GM12872 (cell line): ENCODE data around the gene TNS1.

ENCODE experiments used
- TF ChIP-seq, protein P1 (sequence below): IDR thresholded peaks from 3 replicates; pipeline ENCODE4 v1.5.1; 2011; ENCODE audit warnings: low read depth, mild to moderate bottlenecking, low read length, moderate library complexity; ENCODE audit not compliant: insufficient read depth

Gene TNS1

DNA sequence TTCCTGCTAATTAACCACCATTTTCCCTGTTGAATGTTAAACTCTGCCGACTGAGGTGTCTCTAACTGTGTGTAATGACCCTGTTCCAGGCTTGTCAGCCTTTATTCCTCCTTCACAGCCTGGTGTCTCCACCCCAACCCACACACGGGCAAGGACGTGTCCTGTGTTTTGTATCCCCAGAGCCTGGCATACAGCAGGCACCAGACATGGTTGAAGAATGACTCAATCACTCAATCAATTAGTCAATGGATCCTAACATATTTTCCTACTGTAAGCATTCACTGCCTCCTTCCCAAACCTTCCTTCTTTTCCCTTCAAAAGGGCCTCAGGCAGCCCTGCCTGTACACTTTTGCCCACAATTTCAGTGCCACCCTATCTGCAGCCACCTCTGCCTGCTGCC lies 2.7 kb upstream of the TNS1 start:
- TF ChIP-seq, protein P1, sequence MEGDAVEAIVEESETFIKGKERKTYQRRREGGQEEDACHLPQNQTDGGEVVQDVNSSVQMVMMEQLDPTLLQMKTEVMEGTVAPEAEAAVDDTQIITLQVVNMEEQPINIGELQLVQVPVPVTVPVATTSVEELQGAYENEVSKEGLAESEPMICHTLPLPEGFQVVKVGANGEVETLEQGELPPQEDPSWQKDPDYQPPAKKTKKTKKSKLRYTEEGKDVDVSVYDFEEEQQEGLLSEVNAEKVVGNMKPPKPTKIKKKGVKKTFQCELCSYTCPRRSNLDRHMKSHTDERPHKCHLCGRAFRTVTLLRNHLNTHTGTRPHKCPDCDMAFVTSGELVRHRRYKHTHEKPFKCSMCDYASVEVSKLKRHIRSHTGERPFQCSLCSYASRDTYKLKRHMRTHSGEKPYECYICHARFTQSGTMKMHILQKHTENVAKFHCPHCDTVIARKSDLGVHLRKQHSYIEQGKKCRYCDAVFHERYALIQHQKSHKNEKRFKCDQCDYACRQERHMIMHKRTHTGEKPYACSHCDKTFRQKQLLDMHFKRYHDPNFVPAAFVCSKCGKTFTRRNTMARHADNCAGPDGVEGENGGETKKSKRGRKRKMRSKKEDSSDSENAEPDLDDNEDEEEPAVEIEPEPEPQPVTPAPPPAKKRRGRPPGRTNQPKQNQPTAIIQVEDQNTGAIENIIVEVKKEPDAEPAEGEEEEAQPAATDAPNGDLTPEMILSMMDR, result no peak

DNA sequence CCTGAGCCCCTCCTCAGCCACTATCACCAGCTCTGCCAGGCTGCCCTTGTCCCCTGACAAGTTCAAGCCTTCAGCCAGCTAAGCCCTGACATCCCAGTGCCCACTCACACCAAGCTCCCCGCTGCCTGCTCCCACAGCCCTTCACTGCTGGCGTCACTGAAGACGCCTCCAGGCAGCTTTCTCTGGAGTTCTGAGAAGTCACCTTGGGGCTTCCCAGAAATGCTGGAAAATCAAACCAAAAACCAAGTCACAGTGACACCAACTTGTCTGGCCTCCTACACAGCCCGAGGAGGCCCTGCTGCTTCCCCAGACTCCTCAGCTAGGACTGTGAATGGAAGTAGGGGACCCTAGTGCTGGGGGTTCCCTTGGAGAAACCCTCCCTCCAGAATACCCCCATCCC lies 2.2 kb upstream of the TNS1 start:
- TF ChIP-seq, protein P1, result no peak

DNA sequence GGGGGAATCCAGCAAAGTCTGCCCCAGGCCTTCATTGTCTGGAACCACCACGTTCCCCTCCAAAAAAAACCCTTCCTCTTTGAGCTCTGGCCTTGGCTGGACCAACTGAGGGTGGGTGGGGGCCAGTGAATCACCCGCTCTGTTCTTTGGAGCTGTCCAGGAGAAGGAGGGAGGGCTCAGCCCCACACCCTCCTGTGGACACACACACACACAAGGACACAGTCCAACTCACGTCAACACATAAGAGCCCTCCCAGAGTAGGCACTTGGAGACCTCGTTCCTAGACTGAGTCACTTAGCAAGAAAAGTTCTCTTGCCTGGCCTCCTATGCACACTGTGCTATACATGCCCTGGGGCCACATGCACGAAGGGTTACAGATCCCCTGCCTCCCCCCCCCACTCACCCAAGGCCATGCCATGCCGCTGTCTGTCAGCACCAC lies 1.2 kb upstream of the TNS1 start:
- TF ChIP-seq, protein P1, result no peak

DNA sequence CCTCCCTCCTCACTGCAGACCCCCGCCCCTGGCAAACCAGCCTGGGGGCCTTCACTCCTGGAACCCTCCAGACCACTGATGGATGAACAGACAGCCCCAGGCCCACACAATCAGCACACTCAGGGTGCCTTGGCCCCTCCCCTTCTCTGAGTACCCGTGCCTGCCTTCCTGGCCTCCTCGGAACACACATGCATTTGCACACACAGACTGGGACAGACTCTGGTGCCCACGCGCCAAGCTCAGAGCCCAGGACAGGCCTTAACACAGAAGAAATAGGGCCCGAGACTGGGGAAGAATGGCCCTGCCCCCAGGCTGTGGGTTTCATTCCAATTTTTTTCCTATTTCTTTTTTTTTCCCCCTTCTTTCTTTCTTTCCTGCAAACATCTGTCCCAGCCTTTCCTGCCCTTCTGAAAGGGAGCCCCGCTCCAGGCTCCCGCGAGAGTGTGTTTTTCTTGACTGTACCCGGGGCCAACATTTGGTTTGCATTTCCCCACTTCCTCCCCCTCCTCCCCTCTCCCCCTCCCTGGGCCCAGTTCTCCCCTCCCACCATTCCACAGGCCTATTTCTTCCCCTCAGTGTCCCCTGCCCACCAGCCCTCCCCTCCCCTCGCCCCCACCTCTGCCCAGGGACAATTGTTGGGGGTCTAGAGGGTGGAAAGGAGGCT lies 618 bp upstream of the TNS1 start:
- TF ChIP-seq, protein P1, result no peak

DNA sequence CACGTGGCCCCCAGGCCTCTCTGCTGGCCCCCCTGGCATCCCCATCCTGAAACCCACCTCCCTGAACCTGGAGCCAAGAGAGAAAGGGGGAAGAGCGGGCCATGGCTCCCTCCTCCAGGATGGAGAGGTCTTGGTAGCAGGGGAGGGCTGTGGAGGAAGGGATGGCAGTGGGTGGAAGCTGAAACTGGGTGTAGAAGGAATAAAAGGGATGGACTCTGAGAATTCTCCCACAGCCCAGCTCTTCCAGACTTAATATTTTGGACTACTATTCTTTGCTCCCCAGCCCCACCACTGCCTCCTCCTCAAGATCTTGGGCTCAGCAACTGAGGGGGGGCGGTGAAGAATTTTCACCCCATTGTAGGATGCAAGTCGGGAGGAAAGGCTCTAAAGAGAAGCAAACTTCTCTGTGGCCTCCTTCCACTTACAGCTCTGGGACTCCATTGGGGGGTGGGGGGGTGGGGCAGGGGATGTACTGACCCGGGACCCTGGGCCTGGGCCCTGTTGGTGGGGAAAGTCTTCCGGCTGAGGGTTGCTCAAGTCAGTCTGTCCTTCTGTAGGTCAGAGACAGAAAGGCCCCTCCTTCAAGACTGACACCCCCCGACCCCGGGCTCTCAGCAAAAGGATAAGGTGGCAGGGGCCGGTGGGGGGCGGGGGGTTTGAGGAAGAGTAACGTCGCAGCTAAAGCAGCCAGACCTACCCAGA lies 501 bp downstream of the TNS1 start:
- TF ChIP-seq, protein P1, result no peak

DNA sequence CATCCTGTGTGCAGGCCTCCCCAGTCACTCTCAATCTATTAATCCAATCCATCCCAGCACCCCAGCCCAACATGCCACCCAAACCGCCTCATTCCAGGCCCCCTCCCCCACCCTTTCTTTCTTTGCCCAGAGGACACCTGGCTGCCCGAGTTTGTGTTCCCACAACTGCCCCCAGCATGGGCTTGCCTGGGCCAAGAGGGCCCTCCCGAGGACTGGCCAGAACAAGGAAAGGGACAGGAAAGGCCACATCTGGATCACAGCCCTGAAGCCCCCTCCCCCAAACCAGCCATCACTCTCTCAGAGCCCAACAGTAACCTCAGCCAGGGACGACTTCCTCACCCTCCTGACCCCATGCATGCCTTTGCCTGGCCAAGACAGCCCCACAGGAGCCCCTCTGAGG lies 1.2 kb downstream of the TNS1 start:
- TF ChIP-seq, protein P1, result no peak

DNA sequence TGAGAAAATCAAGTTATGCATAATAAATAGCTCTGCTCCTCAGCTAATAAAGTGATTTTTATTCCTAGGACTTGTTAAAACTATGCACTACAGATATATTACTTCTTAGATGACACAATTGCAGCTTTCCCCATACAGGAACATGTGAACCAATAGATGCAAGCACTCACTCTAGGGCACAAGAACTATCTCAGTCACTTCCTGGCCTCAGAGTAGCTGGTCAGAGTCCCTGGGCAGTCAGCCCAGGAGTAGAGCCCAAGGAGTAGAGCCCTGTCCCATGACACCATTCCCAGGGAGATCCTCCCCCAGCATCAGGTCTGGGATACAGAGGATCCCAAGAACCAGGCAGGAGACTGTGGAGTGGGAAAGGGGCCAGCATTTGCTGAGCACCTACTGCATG lies 2.7 kb downstream of the TNS1 start:
- TF ChIP-seq, protein P1, result no peak
